ENCODE data around the gene CMTM7. TPM values are rescaled to one million over a fixed set of nuclear protein-coding genes. Genes with fewer than 3 reads are reported as not detected.

CMTM7 gene
- total RNA-seq, 1 donor from 2014 or later, result 2.9 TPM

DNA sequence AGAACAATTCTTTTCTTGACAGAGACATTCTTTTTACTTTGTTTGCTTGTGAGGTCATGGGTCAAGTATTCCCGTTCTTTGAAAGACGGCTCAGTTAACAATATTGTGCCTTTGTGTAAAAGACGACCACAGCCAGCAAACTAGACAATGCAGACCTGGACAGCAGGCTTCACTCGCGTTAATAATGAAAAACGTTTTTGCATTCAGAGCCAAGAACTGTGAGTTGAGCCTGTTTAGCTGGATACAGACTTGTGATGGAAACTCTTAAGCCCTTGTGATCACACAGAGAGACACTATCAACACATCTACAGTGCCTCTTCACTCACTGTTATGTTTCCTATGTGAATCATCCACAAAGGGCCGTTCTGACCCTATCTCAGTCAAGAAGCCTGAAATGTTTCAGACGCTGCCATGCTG, 37.3 kb upstream of the CMTM7 start:
- H3K4me1 ChIP-seq, result no peaks in the 10 kb centered on the region
- H3K4me3 ChIP-seq, result no peak overlapping the region
- H3K9me3 ChIP-seq (replicated peaks), result no peaks in the 10 kb centered on the region
- TF ChIP-seq, protein P1, sequence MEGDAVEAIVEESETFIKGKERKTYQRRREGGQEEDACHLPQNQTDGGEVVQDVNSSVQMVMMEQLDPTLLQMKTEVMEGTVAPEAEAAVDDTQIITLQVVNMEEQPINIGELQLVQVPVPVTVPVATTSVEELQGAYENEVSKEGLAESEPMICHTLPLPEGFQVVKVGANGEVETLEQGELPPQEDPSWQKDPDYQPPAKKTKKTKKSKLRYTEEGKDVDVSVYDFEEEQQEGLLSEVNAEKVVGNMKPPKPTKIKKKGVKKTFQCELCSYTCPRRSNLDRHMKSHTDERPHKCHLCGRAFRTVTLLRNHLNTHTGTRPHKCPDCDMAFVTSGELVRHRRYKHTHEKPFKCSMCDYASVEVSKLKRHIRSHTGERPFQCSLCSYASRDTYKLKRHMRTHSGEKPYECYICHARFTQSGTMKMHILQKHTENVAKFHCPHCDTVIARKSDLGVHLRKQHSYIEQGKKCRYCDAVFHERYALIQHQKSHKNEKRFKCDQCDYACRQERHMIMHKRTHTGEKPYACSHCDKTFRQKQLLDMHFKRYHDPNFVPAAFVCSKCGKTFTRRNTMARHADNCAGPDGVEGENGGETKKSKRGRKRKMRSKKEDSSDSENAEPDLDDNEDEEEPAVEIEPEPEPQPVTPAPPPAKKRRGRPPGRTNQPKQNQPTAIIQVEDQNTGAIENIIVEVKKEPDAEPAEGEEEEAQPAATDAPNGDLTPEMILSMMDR (IDR thresholded peaks at IDR 0.05; ENCODE audit: borderline replicate concordance), result no peak
- no peak overlapping the region for H3K27ac ChIP-seq (replicated peaks)
- intact Hi-C loops (cut with micrococcal nuclease), result no loop called here
- H3K36me3 ChIP-seq, result peaks cover 4% of the 10 kb centered on the region
- no peak for DNase-seq
- H3K27me3 ChIP-seq (ENCODE audit: low read depth), result no peaks in the 10 kb centered on the region

DNA sequence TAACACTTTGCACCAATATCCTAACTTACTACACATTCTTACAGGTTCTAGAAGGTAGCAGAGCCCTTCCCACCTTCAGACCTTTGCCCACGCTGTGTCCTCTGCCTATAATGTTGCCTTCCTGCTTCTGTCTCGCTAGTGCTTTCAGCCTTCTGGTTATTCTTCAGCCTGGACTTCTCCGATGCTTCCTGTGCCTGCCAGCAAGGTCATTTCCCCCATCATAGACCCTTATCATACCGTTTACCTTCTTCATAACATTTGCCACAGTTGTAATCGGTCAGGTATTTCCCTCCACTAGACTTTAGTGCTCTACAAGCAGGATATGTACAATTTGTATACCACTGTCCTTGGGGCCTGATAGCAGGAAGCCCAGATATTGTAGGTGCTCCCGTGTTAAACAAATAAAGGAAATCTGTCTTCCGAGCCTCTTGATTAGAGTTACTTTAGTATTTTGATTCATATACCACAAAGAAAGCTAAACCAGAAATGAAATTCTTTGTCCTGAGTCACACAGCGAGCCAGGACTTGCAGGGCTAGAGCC, 35.8 kb upstream of the CMTM7 start:
- Histone ChIP-seq H3K36me3 (peaks cover 4% of the 10 kb centered on the region), H3K27ac (replicated peaks) (no peak overlapping the region), H3K4me3 (no peak overlapping the region), H3K27me3 (ENCODE audit: low read depth) (no peaks in the 10 kb centered on the region), H3K9me3 (replicated peaks) (no peaks in the 10 kb centered on the region), H3K4me1 (no peaks in the 10 kb centered on the region)
- TF ChIP-seq, protein P1 (IDR thresholded peaks at IDR 0.05; ENCODE audit: borderline replicate concordance), result no peak
- no peak for DNase-seq
- intact Hi-C loops (cut with micrococcal nuclease), result no loop called here

DNA sequence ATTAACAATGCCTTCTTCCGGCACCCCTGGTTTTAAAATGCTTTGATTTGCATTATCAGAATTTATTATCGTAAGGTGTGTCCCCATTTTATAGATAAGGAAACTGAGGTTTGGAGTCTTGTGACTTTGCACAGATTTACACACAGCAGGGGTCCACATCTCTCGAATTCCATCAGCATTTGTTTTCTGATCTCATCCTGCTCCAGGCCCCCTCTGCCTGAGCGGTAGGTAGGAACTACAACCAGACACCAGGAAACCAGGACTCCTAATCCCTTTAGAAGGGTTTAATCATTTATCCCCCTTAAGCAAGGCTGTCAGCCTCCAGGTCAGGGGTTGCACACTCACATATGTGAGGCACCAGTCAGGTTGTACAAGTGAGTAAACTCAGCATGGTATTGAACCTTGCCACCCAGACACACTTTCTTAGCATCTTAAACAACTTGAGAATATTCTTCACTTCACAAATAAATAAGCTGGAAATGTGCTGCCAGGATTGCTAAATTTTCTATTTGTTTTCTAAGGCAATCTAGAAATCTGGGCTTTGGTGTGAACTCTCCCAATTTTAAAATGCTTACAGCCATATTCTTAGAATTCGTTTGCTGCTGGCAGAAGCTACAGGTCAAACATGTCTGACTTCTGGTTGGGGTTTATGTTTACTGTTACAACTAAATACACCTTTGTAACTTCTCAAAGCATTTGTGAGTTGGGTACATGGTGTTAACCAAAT, 31.7 kb upstream of the CMTM7 start:
- intact Hi-C loops (cut with micrococcal nuclease), result no loop called here
- H3K27ac ChIP-seq (replicated peaks), result no peak overlapping the region

DNA sequence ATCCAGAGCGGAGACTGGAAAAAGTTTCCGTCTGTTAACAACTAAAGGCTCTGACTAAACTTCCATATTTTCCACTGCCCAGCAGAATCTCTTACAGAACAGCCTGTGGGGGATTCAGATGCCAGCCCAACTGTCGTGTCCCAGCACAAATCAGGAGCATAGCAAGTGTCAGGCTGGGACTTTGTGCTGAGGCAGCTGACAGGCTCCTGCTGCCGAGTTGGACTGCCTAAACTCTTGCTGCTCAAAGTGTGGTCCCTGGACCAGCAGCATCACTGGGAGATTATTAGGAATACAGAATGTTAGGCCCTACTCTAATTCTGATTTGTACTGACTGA, 31.2 kb upstream of the CMTM7 start:
- DNase-seq, result no peak
- TF ChIP-seq, protein P1 (IDR thresholded peaks at IDR 0.05; ENCODE audit: borderline replicate concordance), result no peak
- intact Hi-C loops (cut with micrococcal nuclease), result no loop called here

More for the DNA sequence above, 31.7 kb upstream of the CMTM7 start:
- no peaks in the 10 kb centered on the region for H3K27me3 ChIP-seq (ENCODE audit: low read depth)
- H3K9me3 ChIP-seq (replicated peaks), result no peaks in the 10 kb centered on the region
- peaks cover 7% of the 10 kb centered on the region for H3K36me3 ChIP-seq
- H3K4me3 ChIP-seq, result no peak overlapping the region
- DNase-seq, result no peak
- TF ChIP-seq, protein P1 (IDR thresholded peaks at IDR 0.05; ENCODE audit: borderline replicate concordance), result no peak
- H3K4me1 ChIP-seq, result no peaks in the 10 kb centered on the region

DNA sequence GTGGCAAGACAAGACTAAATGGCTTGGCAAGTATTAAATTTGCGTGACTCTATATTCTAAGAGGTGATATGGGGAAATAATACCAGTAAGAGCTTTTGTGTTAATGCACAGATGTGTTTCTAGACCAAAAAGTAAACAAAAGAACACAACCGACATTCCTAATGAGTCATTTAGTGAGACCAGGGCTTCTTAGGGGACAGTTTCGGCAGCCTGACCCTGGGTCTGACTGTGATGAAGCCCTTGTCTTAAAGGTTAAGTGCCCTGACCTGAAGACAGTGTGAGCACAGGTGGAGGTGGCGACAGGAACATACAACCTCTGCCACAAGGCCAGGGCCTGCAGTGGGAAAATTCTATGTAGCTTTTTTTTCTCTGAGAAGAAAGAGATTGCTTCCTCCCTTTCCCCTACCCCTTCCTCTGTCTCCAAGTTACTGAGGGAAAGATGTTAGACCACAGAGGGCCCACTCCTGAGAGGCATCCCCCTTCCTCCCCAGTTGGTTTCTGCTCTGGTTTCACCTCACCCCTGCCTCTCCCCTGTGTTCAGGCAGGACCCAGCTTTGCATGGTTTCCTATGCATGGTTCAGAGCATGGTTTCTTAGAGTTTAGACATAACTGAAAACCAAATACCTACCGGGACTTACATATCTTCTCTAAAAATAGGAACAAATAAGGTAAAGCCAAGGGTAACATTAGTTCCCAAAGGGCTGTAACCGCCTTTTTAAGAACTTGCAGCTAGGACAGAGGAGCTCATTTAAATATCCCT, 24.8 kb upstream of the CMTM7 start:
- DNase-seq, result no peak
- no peaks in the 10 kb centered on the region for H3K9me3 ChIP-seq (replicated peaks)
- peaks cover 5% of the 10 kb centered on the region for H3K36me3 ChIP-seq
- no peak overlapping the region for H3K27ac ChIP-seq (replicated peaks)
- TF ChIP-seq, protein P1 (IDR thresholded peaks at IDR 0.05; ENCODE audit: borderline replicate concordance), result no peak
- H3K4me3 ChIP-seq, result no peak overlapping the region
- no peaks in the 10 kb centered on the region for H3K27me3 ChIP-seq (ENCODE audit: low read depth)
- H3K4me1 ChIP-seq, result no peaks in the 10 kb centered on the region
- intact Hi-C loops (cut with micrococcal nuclease), result no loop called here

More for the DNA sequence above, 31.2 kb upstream of the CMTM7 start:
- Histone ChIP-seq H3K27me3 (ENCODE audit: low read depth) (no peaks in the 10 kb centered on the region), H3K9me3 (replicated peaks) (no peaks in the 10 kb centered on the region), H3K4me1 (no peaks in the 10 kb centered on the region), H3K36me3 (peaks cover 7% of the 10 kb centered on the region), H3K4me3 (no peak overlapping the region), H3K27ac (replicated peaks) (no peak overlapping the region)

Measured in left ventricle myocardium inferior (tissue), 1 donor.